Testis (tissue), 3 donors: ENCODE measurements around the gene PILRA. TPM values are rescaled to one million over a fixed set of nuclear protein-coding genes. Genes with fewer than 3 reads are reported as not detected.

Experiments used
- DNase-seq: peaks from one replicate; pipeline ENCODE4 v3.0.0-alpha.2; 2019
- H3K27ac ChIP-seq, 2 donors: fragments of 200-600 bp; sonication (generic); one replicate each; pipeline ENCODE4 v1.5.1; 2019
- H3K27me3 ChIP-seq: fragments of 200-600 bp; sonication (generic); one replicate; pipeline ENCODE4 v1.5.1; 2019
- H3K36me3 ChIP-seq: fragments of 200-600 bp; sonication (generic); one replicate; pipeline ENCODE4 v1.5.1; 2017; ENCODE audit warnings: low read depth; ENCODE audit errors: missing control alignments
- H3K4me1 ChIP-seq: fragments of 200-600 bp; sonication (generic); one replicate; pipeline ENCODE4 v1.5.1; 2019
- H3K4me3 ChIP-seq, 2 donors: fragments of 200-600 bp; sonication (generic); one replicate each; pipeline ENCODE4 v1.5.1; 2017 to 2019
- H3K9me3 ChIP-seq: fragments of 200-600 bp; sonication (generic); one replicate; pipeline ENCODE4 v1.5.1; 2017
- POLR2A ChIP-seq: fragments of 450-650 bp; IDR thresholded peaks from one replicate; pipeline ENCODE4 v1.6.1; 2017; ENCODE audit warnings: antibody characterized with exemption, mild to moderate bottlenecking, moderate library complexity
- WGBS, 2 donors: methylation state at CpG; one replicate each; pipeline ENCODE4 v1.1.5; 2018; 5-methylcytosine and 5-hydroxymethylcytosine counted together
- intact Hi-C: fragments of 100-400 bp; cut with DNase I; formaldehyde crosslinking; loops from one replicate; pipeline ENCODE4 v1.15.1; 2023; ENCODE audit warnings: low total_unique reads
- polyA plus RNA-seq: library from polyadenylated mRNA; stranded (reverse); fragments of 350-450 nt; fragmentation: Illumina TruSeq; extraction: RNeasy Lipid Tissue Mini Kit (QIAGEN cat#74804); gene quantifications from one replicate; pipeline ENCODE4 v1.2.3, GENCODE V29; 2014; ENCODE audit warnings: low read depth, low replicate concordance; ENCODE audit not compliant: insufficient read depth
- total RNA-seq, 2 donors: library from RNA; depleted of rRNA; stranded (reverse); fragments of >200 nt; gene quantifications; one replicate each; pipeline ENCODE4 v1.2.3, GENCODE V29; 2016
- TF ChIP-seq, protein P1 (sequence below), 3 experiments: fragments of 450-650 bp in 2 of 3; fragments of 200-600 bp in 1 of 3; sonication (generic) in 1 of 3; IDR thresholded peaks; one replicate each; pipeline ENCODE4 v1.5.1; 2016 to 2019; ENCODE audit warnings: antibody characterized with exemption in 3 of 3, mild to moderate bottlenecking in 2 of 3, moderate library complexity in 1 of 3

Gene PILRA
- total and polyA plus RNA-seq, 3 donors from 2014 or later, result 12.0 to 18.0 (median 16.3) TPM

DNA sequence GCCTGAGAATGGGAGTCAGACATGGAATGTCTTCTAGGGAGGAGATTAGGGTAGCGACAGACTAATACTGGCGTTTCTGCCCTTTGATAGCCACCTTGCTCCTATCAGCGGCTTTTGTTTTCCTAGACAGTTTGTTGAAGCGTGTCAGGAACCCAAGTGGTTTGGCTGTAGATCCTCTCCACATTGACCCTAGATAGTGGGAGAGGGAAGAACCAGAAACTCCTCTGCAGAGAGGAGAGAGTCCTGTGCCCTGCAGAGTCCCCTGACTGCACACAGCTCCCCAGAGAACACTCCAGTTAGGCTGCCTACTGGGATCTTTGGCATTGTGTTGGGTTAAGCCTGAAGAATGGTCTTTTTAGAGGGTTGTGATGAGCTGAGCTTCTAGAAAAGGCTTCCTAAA is 58.8 kb downstream of the PILRA start:
- intact Hi-C loops, result no loop called here
- no peak for DNase-seq
- H3K9me3 ChIP-seq, result no peaks in the 10 kb centered on the region
- H3K27ac ChIP-seq, result peak overlapping the region in 1 of 2 donors; percentile 2
- TF ChIP-seq, protein P1, sequence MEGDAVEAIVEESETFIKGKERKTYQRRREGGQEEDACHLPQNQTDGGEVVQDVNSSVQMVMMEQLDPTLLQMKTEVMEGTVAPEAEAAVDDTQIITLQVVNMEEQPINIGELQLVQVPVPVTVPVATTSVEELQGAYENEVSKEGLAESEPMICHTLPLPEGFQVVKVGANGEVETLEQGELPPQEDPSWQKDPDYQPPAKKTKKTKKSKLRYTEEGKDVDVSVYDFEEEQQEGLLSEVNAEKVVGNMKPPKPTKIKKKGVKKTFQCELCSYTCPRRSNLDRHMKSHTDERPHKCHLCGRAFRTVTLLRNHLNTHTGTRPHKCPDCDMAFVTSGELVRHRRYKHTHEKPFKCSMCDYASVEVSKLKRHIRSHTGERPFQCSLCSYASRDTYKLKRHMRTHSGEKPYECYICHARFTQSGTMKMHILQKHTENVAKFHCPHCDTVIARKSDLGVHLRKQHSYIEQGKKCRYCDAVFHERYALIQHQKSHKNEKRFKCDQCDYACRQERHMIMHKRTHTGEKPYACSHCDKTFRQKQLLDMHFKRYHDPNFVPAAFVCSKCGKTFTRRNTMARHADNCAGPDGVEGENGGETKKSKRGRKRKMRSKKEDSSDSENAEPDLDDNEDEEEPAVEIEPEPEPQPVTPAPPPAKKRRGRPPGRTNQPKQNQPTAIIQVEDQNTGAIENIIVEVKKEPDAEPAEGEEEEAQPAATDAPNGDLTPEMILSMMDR (IDR thresholded peaks at IDR 0.05), result no peak
- no peak for TF ChIP-seq POLR2A
- H3K27me3 ChIP-seq, result no peaks in the 10 kb centered on the region
- no peaks in the 10 kb centered on the region for H3K36me3 ChIP-seq
- H3K4me3 ChIP-seq, result no peak overlapping the region
- H3K4me1 ChIP-seq, result peaks cover 31% of the 10 kb centered on the region
- 60 to 74% methylated on average over 4 of the region's 4 CpGs for WGBS, 2 donors

GRCh38 chr7:100432621-100433275 is 59.5 kb downstream of the PILRA start:
- peak overlapping the region in 1 of 2 donors; percentile 2 for H3K27ac ChIP-seq
- TF ChIP-seq POLR2A, result no peak
- TF ChIP-seq, protein P1 (IDR thresholded peaks at IDR 0.05), result no peak
- H3K36me3 ChIP-seq, result no peaks in the 10 kb centered on the region
- peaks cover 31% of the 10 kb centered on the region for H3K4me1 ChIP-seq
- intact Hi-C loops, result no loop called here
- no peaks in the 10 kb centered on the region for H3K9me3 ChIP-seq
- no peak for DNase-seq
- H3K27me3 ChIP-seq, result no peaks in the 10 kb centered on the region
- H3K4me3 ChIP-seq, result no peak overlapping the region
- 88 to 90% methylated on average over 21 of the region's 21 CpGs for WGBS, 2 donors

DNA sequence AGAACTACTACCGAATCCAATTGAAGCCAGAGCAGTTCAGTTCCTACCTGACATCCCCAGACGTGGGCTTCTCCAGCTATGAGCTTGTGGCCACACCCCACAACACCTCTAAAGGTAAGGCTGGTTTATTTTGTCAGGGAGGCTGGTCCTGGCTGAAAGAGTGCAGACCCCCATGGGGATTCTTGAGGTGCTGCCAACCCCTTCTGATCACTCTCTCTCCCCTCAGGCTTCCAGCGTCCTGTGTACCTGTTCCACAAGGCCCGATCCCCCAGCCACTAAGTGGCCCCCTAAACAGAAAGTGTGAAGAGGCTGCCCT is 59.9 kb downstream of the PILRA start:
- intact Hi-C loops, result no loop called here
- Histone ChIP-seq H3K9me3 (no peaks in the 10 kb centered on the region), H3K27ac (no peak overlapping the region), H3K27me3 (no peaks in the 10 kb centered on the region), H3K4me3 (no peak overlapping the region), H3K36me3 (no peaks in the 10 kb centered on the region), H3K4me1 (peaks cover 31% of the 10 kb centered on the region)
- TF ChIP-seq, protein P1 (IDR thresholded peaks at IDR 0.05), result no peak
- TF ChIP-seq POLR2A, result no peak
- DNase-seq, result no peak
- 63 to 71% methylated on average over 4 of the region's 4 CpGs for WGBS, 2 donors

GRCh38 chr7:100433592-100434296 is 60.5 kb downstream of the PILRA start:
- Histone ChIP-seq H3K4me1 (peaks cover 31% of the 10 kb centered on the region), H3K27me3 (no peaks in the 10 kb centered on the region), H3K27ac (no peak overlapping the region), H3K36me3 (no peaks in the 10 kb centered on the region), H3K9me3 (no peaks in the 10 kb centered on the region), H3K4me3 (no peak overlapping the region)
- 66 to 73% methylated on average over 10 of the region's 10 CpGs for WGBS, 2 donors
- TF ChIP-seq POLR2A, result no peak
- TF ChIP-seq, protein P1 (IDR thresholded peaks at IDR 0.05), result no peak
- DNase-seq, result no peak
- intact Hi-C loops, result no loop called here
